NOMO-1 treated with dmso at 0.1 percent for 144 hours (cell line): ENCODE data around the gene ADAMTS17.
A peak's percentile ranks its signal among the peaks of the same experiment; 100 is the strongest.

ENCODE experiments used
- DNase-seq: peaks from one replicate; lab custom pipeline; 2025; ENCODE audit not compliant: unreplicated experiment; lab: John Stamatoyannopoulos, UW

Gene ADAMTS17

GRCh38 chr15:100114100-100114499, 227.7 kb downstream of the ADAMTS17 start:
- DNase-seq, result peak; percentile 6

- no peak for DNase-seq
Observed at GRCh38 chr15:100113351-100114080, 228.3 kb downstream of the ADAMTS17 start.

DNA sequence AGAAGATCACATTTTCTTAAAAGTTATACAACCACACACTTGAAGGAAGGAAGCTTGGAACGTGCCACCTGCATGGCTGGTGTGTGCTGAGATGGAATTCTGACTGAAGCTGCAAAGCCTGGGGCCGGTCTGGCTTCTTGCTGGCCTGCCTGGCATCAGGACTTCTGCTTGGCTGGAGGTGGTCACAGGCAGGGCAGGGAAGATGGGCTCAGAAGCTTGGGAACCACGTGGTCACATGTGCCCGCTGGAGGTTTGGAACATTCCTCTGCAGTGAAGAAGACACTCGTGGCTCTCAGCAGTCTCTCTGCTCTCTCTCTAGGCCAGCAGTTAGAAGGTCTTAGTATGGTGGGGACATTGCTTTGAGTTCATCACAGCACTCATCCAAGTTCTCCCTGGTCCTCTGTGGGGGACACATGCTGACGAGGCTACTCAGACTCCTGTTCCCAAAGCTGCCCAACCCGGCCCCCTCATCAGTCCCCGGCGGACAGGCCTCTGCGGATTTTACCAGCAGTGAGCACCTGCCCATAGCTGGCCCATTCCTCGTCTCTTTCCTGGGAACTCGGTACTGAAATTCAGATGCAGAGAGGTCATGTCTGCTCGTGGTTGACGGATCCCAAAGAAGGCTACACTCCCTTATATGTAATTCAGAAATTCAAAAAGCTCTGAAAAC, 229.0 kb downstream of the ADAMTS17 start:
- no peak for DNase-seq

GRCh38 chr15:100112061-100112420, 229.7 kb downstream of the ADAMTS17 start:
- DNase-seq, result no peak

GRCh38 chr15:100111125-100112060, 230.4 kb downstream of the ADAMTS17 start:
- peak; percentile 52 for DNase-seq

GRCh38 chr15:100109486-100110035, 232.2 kb downstream of the ADAMTS17 start:
- no peak for DNase-seq

DNA sequence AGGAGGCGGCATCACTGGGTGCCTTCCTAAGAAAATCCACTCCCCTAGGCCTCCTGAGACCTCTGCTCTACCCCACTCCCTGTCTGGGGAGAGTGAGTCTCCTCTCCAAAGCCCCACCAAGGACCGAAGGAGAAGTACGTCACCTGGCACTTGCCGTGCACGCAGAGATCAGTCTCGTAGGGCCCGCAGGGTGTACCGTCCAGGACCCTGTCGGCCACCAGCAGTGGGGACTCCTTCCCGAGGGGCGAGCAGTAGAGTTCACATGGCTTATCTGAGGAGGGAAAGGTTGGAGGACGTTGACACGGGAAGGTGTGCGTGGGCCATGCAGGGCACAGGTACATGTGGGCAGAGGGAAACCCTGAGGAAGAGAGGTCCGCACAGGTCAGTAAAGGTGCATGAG, 232.9 kb downstream of the ADAMTS17 start:
- no peak for DNase-seq

DNA sequence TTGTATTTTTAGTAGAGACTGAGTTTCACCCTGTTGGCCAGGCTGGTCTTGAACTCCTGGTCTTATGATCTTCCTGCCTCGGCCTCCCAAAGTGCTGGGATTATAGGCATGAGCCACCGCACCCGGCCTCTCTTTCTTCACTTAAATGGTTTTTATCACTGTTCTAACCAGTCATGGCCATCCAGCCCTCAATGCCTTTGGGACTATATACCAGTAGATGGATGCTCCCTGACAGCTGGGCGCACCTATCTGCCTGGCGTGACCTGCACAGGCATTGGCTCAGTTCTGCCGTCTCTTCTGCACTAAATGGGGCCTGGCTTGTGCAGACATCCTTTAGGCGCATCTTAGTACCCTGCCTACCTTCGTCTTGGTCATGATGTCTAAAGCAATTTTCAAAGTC, 233.4 kb downstream of the ADAMTS17 start:
- DNase-seq, result no peak

GRCh38 chr15:100107606-100108225, 234.1 kb downstream of the ADAMTS17 start:
- DNase-seq, result no peak

DNA sequence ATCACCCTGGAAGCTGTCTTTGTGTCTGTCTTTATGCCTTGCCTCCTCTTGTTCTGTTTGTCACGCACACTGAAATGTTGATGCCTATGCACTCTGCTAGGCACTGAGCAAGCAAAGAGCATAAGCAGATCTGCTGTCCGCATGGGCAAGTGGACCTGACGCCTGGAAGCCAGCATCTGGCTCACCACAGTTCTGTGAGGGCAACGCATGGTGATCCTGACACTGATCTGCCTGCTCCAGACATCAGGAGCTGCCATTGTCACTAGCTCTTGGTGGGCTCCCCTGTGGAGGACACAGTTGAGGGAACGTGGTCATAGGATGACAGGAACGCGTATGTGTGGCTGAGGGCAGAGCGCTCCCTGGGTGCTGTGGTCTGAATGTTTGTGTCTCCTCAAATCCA, 234.6 kb downstream of the ADAMTS17 start:
- no peak for DNase-seq

GRCh38 chr15:100106732-100107131, 235.0 kb downstream of the ADAMTS17 start:
- no peak for DNase-seq

DNA sequence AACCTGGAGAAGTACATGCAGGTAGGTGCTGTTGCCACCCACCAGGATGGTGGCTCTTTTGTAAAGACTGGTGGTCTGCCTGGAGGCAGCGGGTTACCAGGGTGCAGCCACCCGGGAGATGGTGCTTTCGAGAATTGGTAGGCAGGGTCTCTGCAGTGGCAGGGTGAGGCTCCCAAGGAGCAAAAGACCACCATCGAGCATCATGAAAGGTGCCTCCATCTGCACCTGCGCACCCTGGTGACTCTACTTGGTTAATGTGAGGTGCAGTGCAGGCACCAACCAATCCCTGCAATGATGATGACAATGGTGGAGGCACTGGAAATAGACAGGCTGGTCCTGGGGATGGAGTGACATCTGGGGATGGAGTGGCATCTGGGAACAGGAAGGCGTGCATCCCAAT, 236.7 kb downstream of the ADAMTS17 start:
- no peak for DNase-seq

DNA sequence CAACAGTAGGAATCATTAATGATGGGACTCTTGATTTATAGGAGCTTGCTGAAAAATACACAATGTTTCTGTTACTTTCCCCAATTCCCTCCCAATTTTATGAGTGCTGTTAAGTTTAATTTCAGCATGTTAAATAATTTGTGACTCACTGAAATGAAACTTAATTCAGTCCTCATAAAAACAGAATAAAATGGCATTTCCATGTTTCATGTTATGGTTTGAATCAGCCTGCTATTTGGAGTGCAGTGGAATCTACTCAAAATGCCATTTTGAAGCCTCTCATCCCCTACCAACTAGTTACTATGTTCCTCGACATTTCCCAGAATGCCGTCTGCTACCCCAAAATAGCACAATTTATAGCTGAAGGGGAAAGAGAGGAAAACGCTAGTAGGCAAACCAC, 237.5 kb downstream of the ADAMTS17 start:
- no peak for DNase-seq

- no peak for DNase-seq
Observed at GRCh38 chr15:100103828-100104227, 237.9 kb downstream of the ADAMTS17 start.

DNA sequence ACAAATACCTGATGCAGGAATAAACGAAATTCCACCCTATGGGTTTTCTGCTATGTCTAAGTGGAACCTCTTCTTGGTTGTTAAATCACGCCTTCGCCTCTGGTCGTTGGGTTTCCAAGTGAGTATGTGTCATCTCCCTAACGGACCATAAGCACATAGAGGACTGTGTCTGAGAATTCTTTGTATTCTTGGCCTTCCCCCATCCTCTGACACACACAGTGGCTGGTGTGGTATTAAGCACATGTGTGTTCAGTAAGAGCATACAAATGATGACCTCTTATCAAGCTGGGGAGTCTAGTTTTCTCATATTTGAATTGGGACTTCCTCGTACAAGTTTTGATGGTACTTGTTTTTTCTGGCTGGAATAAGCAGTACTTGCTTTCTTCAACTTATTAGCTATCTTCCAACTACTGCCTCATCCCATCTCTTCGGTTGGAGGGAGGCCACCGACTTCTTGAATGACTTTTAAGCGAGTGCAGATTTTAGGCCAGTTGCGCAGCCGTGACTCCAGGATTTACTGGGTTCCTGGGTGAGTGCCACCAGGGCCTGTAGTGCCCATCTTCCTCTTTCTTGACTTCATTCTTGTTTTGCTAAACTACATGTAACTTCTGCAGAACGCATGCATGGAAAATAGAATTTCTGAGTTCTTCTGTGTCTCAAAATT, 240.2 kb downstream of the ADAMTS17 start:
- no peak for DNase-seq

DNA sequence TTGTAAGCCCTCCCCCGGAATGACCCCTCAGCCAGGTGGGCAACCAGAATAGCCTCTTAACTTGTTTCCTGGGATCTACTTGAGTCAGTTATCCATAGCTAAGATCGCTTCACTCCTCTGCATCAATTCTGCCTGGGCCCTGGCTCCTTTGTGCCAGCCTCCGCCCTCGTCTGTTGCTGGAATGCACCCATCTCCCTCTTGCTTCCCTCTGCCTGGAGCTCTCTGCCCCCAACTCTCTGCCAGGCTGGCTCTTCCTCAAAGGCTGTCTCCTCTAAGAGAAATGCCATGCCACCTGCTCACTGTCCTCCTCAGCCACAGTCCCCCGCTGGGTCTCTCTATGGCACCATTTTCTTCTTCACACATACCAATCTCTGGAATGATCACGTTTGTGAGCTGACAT, 240.8 kb downstream of the ADAMTS17 start:
- DNase-seq, result no peak

DNA sequence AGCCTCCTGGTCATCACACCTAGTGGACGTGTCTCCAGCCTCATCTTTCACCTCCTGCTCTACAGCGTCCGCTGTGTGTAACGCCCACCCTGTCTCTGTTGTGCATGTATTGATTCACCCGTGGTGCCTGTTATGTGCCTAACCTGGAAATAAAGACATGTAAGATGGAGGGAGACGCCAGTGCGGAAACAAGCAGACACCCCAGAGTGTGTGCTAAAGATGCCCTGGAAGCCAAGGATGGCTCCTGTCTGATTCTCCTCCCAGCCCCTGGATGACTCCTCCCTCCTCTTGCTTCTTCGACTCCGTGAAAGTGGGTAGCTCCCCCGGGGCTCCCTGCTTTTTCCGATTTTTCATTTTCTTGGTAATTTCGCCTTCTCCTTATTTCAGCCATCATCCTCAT, 241.8 kb downstream of the ADAMTS17 start:
- no peak for DNase-seq

- no peak for DNase-seq
Observed at GRCh38 chr15:100098705-100099104, 243.1 kb downstream of the ADAMTS17 start.

- no peak for DNase-seq
Observed at GRCh38 chr15:100097342-100098127, 244.2 kb downstream of the ADAMTS17 start.

DNA sequence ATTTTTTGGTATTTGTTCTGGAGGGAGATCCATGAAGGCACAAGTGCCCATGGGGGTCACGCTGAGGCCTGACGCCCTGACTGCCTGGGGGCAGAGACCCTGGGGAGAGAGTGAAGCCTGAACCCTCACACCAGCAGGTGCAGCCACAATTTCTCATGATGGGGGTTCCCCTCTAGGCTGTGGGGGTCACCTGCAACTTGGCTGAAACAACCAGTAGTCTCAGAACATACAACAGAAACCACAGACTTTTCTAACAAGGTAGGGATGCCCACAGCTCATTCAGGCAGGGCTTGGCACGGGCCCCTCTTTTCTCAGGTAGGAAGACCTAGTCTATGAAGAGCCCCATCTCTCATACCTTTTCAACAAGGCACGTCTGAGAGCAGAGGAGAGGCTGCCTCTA, 245.1 kb downstream of the ADAMTS17 start:
- no peak for DNase-seq
